ENCODE results near the gene RALGAPA1.

Gene RALGAPA1

GRCh38 chr14:35809597-35809996, 502 bp upstream of the RALGAPA1 start:
- no peak overlapping the region for H3K4me3 ChIP-seq (ENCODE audit: control insufficient read depth, low read depth, low read length)
- DNase-seq (ENCODE audit: low read depth), result no peak
- TF ChIP-seq CTCF (conservative IDR thresholded peaks at IDR 0.05; ENCODE audit: control insufficient read depth, insufficient read depth, low read depth, low read length), result no peak

- peak overlapping the region; percentile 86 for H3K4me3 ChIP-seq (ENCODE audit: control insufficient read depth, low read depth, low read length)
- no peak for TF ChIP-seq CTCF (conservative IDR thresholded peaks at IDR 0.05; ENCODE audit: control insufficient read depth, insufficient read depth, low read depth, low read length)
- peak; percentile 12 for DNase-seq (ENCODE audit: low read depth)
Observed at GRCh38 chr14:35808076-35808637, 938 bp downstream of the RALGAPA1 start.

GRCh38 chr14:35807131-35807961, 1.7 kb downstream of the RALGAPA1 start:
- no peak for TF ChIP-seq CTCF (conservative IDR thresholded peaks at IDR 0.05; ENCODE audit: control insufficient read depth, insufficient read depth, low read depth, low read length)
- H3K4me3 ChIP-seq (ENCODE audit: control insufficient read depth, low read depth, low read length), result peak overlapping the region; percentile 86
- DNase-seq (ENCODE audit: low read depth), result no peak

GRCh38 chr14:35806006-35806907, 2.8 kb downstream of the RALGAPA1 start:
- no peak overlapping the region for H3K4me3 ChIP-seq (ENCODE audit: control insufficient read depth, low read depth, low read length)
- TF ChIP-seq CTCF (conservative IDR thresholded peaks at IDR 0.05; ENCODE audit: control insufficient read depth, insufficient read depth, low read depth, low read length), result no peak
- DNase-seq (ENCODE audit: low read depth), result no peak

- no peak for TF ChIP-seq CTCF (conservative IDR thresholded peaks at IDR 0.05; ENCODE audit: control insufficient read depth, insufficient read depth, low read depth, low read length)
- DNase-seq (ENCODE audit: low read depth), result no peak
- H3K4me3 ChIP-seq (ENCODE audit: control insufficient read depth, low read depth, low read length), result no peak overlapping the region
Observed at GRCh38 chr14:35797796-35798195, 11.3 kb downstream of the RALGAPA1 start.

GRCh38 chr14:35789651-35790050, 19.4 kb downstream of the RALGAPA1 start:
- H3K4me3 ChIP-seq (ENCODE audit: control insufficient read depth, low read depth, low read length), result no peak overlapping the region
- no peak for TF ChIP-seq CTCF (conservative IDR thresholded peaks at IDR 0.05; ENCODE audit: control insufficient read depth, insufficient read depth, low read depth, low read length)
- DNase-seq (ENCODE audit: low read depth), result peak; percentile 32
